Glomerular endothelial cell (primary cell): ENCODE data around the gene CREB5. TPM values are rescaled to one million over a fixed set of nuclear protein-coding genes. Genes with fewer than 3 reads are reported as not detected.

ENCODE experiments used
- DNase-seq: peaks from one replicate; pipeline ENCODE4 v3.0.0-alpha.2; 2011; ENCODE audit warnings: low read depth, low spot score; ENCODE audit errors: extremely low read depth
- total RNA-seq: library from RNA; depleted of rRNA; stranded (reverse); fragments of >200 nt; gene quantifications from 2 replicates; pipeline ENCODE4 v1.2.3, GENCODE V29; 2015

The CREB5 gene
- total RNA-seq, 1 donor from 2014 or later: 28.7 TPM

- DNase-seq: no peak
Observed at GRCh38 chr7:28571405-28571804, 159.1 kb downstream of the CREB5 start.

- no peak for DNase-seq
Observed at GRCh38 chr7:28572321-28573058, 160.2 kb downstream of the CREB5 start.

GRCh38 chr7:28573059-28573553 lies 160.8 kb downstream of the CREB5 start:
- no peak for DNase-seq

- no peak for DNase-seq
Observed at GRCh38 chr7:28573651-28574301, 161.5 kb downstream of the CREB5 start.

GRCh38 chr7:28575241-28575643 lies 162.9 kb downstream of the CREB5 start:
- DNase-seq: no peak

GRCh38 chr7:28576656-28577055 lies 164.3 kb downstream of the CREB5 start:
- no peak for DNase-seq

- DNase-seq: no peak
Observed at GRCh38 chr7:28579571-28579970, 167.3 kb downstream of the CREB5 start.

- no peak for DNase-seq
Observed at GRCh38 chr7:28580665-28581064, 168.3 kb downstream of the CREB5 start.

- DNase-seq: no peak
Observed at GRCh38 chr7:28581351-28581750, 169.0 kb downstream of the CREB5 start.

GRCh38 chr7:28582226-28582625 lies 169.9 kb downstream of the CREB5 start:
- DNase-seq: no peak

- DNase-seq: no peak
Observed at GRCh38 chr7:28584235-28584634, 171.9 kb downstream of the CREB5 start.

GRCh38 chr7:28586736-28587135 lies 174.4 kb downstream of the CREB5 start:
- DNase-seq: no peak

- no peak for DNase-seq
Observed at GRCh38 chr7:28587211-28587610, 174.9 kb downstream of the CREB5 start.

GRCh38 chr7:28588602-28589001 lies 176.3 kb downstream of the CREB5 start:
- no peak for DNase-seq

- no peak for DNase-seq
Observed at GRCh38 chr7:28591041-28591674, 178.8 kb downstream of the CREB5 start.

- DNase-seq: no peak
Observed at GRCh38 chr7:28591725-28592349, 179.5 kb downstream of the CREB5 start.

GRCh38 chr7:28592861-28593260 lies 180.5 kb downstream of the CREB5 start:
- no peak for DNase-seq

- DNase-seq: no peak
Observed at GRCh38 chr7:28595076-28595475, 182.8 kb downstream of the CREB5 start.

- DNase-seq: no peak
Observed at GRCh38 chr7:28595801-28596200, 183.5 kb downstream of the CREB5 start.

- no peak for DNase-seq
Observed at GRCh38 chr7:28596245-28596935, 184.1 kb downstream of the CREB5 start.

- no peak for DNase-seq
Observed at GRCh38 chr7:28597284-28597683, 185.0 kb downstream of the CREB5 start.
